Glutamatergic neuron (in vitro differentiated cells): ENCODE data around the gene GRB7. TPM values are rescaled to one million over a fixed set of nuclear protein-coding genes. Genes with fewer than 3 reads are reported as not detected.

Experiments
- DNase-seq: peaks from one replicate; pipeline ENCODE4 v3.0.0; 2022
- H3K27ac Mint-ChIP-seq: one replicate; pipeline ENCODE4 v1.8.0; 2020; ENCODE audit warnings: mild to moderate bottlenecking, mixed read lengths, inconsistent platforms; ENCODE audit not compliant: unreplicated experiment
- H3K27me3 Mint-ChIP-seq: one replicate; pipeline ENCODE4 v1.8.0; 2020; ENCODE audit warnings: mild to moderate bottlenecking, moderate library complexity, mixed read lengths, inconsistent platforms; ENCODE audit not compliant: unreplicated experiment
- H3K36me3 Mint-ChIP-seq: one replicate; pipeline ENCODE4 v1.8.0; 2020; ENCODE audit warnings: mild to moderate bottlenecking, mixed read lengths, inconsistent platforms; ENCODE audit not compliant: unreplicated experiment
- H3K4me1 Mint-ChIP-seq: one replicate; pipeline ENCODE4 v1.8.0; 2020; ENCODE audit warnings: mild to moderate bottlenecking, low read depth, mixed read lengths, inconsistent platforms; ENCODE audit not compliant: unreplicated experiment
- H3K4me3 Mint-ChIP-seq: one replicate; pipeline ENCODE4 v1.8.0; 2020; ENCODE audit warnings: mild to moderate bottlenecking, mixed read lengths, inconsistent platforms; ENCODE audit not compliant: unreplicated experiment
- H3K9me3 Mint-ChIP-seq: one replicate; pipeline ENCODE4 v1.8.0; 2020; ENCODE audit warnings: mild to moderate bottlenecking, moderate library complexity, mixed read lengths, inconsistent platforms; ENCODE audit not compliant: unreplicated experiment
- CTCF ChIP-seq: fragments of 200-600 bp; sonication (generic); IDR thresholded peaks from one replicate; pipeline ENCODE4 v1.5.0; 2021; ENCODE audit not compliant: partially characterized antibody, unreplicated experiment
- total RNA-seq: library from RNA; stranded (reverse); fragmentation: NEBNext Ultra II Directional; extraction: Animal tissue kit (Norgen Biotek cat#: 25700); gene quantifications from one replicate; pipeline ENCODE4 v1.2.1, GENCODE V29; 2021; ENCODE audit not compliant: unreplicated experiment

The GRB7 gene
- total RNA-seq, 1 donor from 2014 or later: not detected

GRCh38 chr17:39739885-39740356, 2.2 kb downstream of the GRB7 start:
- no peaks in the 10 kb centered on the region for H3K36me3 Mint-ChIP-seq
- H3K27ac Mint-ChIP-seq: no peak overlapping the region
- DNase-seq: no peak
- no peaks in the 10 kb centered on the region for H3K4me1 Mint-ChIP-seq
- no peak for TF ChIP-seq CTCF
- H3K4me3 Mint-ChIP-seq: no peak overlapping the region
- H3K27me3 Mint-ChIP-seq: peaks cover 14% of the 10 kb centered on the region
- no peaks in the 10 kb centered on the region for H3K9me3 Mint-ChIP-seq

- no peak for DNase-seq
- H3K4me3 Mint-ChIP-seq: no peak overlapping the region
Observed at GRCh38 chr17:39740357-39741111, 2.8 kb downstream of the GRB7 start.

GRCh38 chr17:39742126-39742855, 4.6 kb downstream of the GRB7 start:
- no peak for DNase-seq
- TF ChIP-seq CTCF: no peak
- no peaks in the 10 kb centered on the region for H3K9me3 Mint-ChIP-seq
- H3K36me3 Mint-ChIP-seq: no peaks in the 10 kb centered on the region
- no peaks in the 10 kb centered on the region for H3K4me1 Mint-ChIP-seq
- H3K27ac Mint-ChIP-seq: no peak overlapping the region
- peaks cover 16% of the 10 kb centered on the region for H3K27me3 Mint-ChIP-seq
- H3K4me3 Mint-ChIP-seq: no peak overlapping the region

More at GRCh38 chr17:39740357-39741111, 2.8 kb downstream of the GRB7 start:
- Mint-ChIP-seq H3K4me1 (no peaks in the 10 kb centered on the region), H3K27me3 (peaks cover 14% of the 10 kb centered on the region), H3K27ac (no peak overlapping the region), H3K9me3 (no peaks in the 10 kb centered on the region), H3K36me3 (no peaks in the 10 kb centered on the region)
- TF ChIP-seq CTCF: no peak

- TF ChIP-seq CTCF: no peak
- Mint-ChIP-seq H3K36me3 (no peaks in the 10 kb centered on the region), H3K4me3 (no peak overlapping the region), H3K4me1 (no peaks in the 10 kb centered on the region), H3K27ac (no peak overlapping the region), H3K9me3 (no peaks in the 10 kb centered on the region), H3K27me3 (peaks cover 16% of the 10 kb centered on the region)
- DNase-seq: no peak
Observed at GRCh38 chr17:39742856-39743436, 5.2 kb downstream of the GRB7 start.
